Esophagus squamous epithelium (tissue), 4 donors: ENCODE data around the gene NOS2.

Experiments used
- CTCF ChIP-seq, 6 experiments: fragments of 450-650 bp in 4 of 6; fragments of 200-600 bp in 2 of 6; sonication (generic) in 2 of 6; IDR thresholded peaks; one replicate each; pipeline ENCODE4 v1.5.1; 2016 to 2019; ENCODE audit warnings: antibody characterized with exemption in 6 of 6, mild to moderate bottlenecking in 4 of 6, moderate library complexity in 4 of 6
- POLR2A ChIP-seq, 4 donors: fragments of 450-650 bp; IDR thresholded peaks; one replicate each; pipeline ENCODE4 v1.6.1; 2017; ENCODE audit warnings: antibody characterized with exemption in 4 of 4, mild to moderate bottlenecking in 4 of 4, moderate library complexity in 3 of 4

- TF ChIP-seq CTCF (IDR thresholded peaks at IDR 0.05) (no peak), POLR2A (IDR thresholded peaks at IDR 0.05) (no peak)
Observed at GRCh38 chr17:27824745-27825144, 24.4 kb upstream of the NOS2 start.
